Jurkat, Clone E6-1 (cell line): Measurements from ENCODE around the gene ELF5.

Experiments used
- DNase-seq: peaks from one replicate; pipeline ENCODE4 v3.0.0-alpha.2; 2011; ENCODE audit warnings: low read depth, low spot score
- H3K4me3 ChIP-seq: 2 replicates; pipeline ENCODE4 v1.5.1; 2011; ENCODE audit warnings: mild to moderate bottlenecking, low read length, control low read depth, moderate library complexity

Gene ELF5

GRCh38 chr11:34466802-34467488 lies 46.6 kb downstream of the ELF5 start:
- no peak for DNase-seq
- no peak overlapping the region for H3K4me3 ChIP-seq

- DNase-seq = peak; percentile 39
- H3K4me3 ChIP-seq = no peak overlapping the region
Observed at GRCh38 chr11:34464591-34465051, 49.0 kb downstream of the ELF5 start.

GRCh38 chr11:34461215-34461614 lies 52.4 kb downstream of the ELF5 start:
- no peak for DNase-seq
- no peak overlapping the region for H3K4me3 ChIP-seq

GRCh38 chr11:34460278-34460677 lies 53.3 kb downstream of the ELF5 start:
- H3K4me3 ChIP-seq = no peak overlapping the region
- no peak for DNase-seq

- no peak for DNase-seq
- H3K4me3 ChIP-seq = no peak overlapping the region
Observed at GRCh38 chr11:34459507-34460162, 54.0 kb downstream of the ELF5 start.

- no peak for DNase-seq
- no peak overlapping the region for H3K4me3 ChIP-seq
Observed at GRCh38 chr11:34458525-34458924, 55.1 kb downstream of the ELF5 start.

- no peak for DNase-seq
- no peak overlapping the region for H3K4me3 ChIP-seq
Observed at GRCh38 chr11:34457607-34458006, 56.0 kb downstream of the ELF5 start.

GRCh38 chr11:34454308-34455032 lies 59.1 kb downstream of the ELF5 start:
- H3K4me3 ChIP-seq = no peak overlapping the region
- DNase-seq = no peak

- H3K4me3 ChIP-seq = no peak overlapping the region
Observed at GRCh38 chr11:34451053-34451452, 62.5 kb downstream of the ELF5 start.

GRCh38 chr11:34449013-34449412 lies 64.6 kb downstream of the ELF5 start:
- H3K4me3 ChIP-seq = no peak overlapping the region
- no peak for DNase-seq

More at GRCh38 chr11:34451053-34451452, 62.5 kb downstream of the ELF5 start:
- DNase-seq = no peak

- DNase-seq = no peak
- no peak overlapping the region for H3K4me3 ChIP-seq
Observed at GRCh38 chr11:34448223-34448994, 65.2 kb downstream of the ELF5 start.

GRCh38 chr11:34447044-34447443 lies 66.5 kb downstream of the ELF5 start:
- no peak overlapping the region for H3K4me3 ChIP-seq
- no peak for DNase-seq

GRCh38 chr11:34446386-34446785 lies 67.2 kb downstream of the ELF5 start:
- no peak for DNase-seq
- no peak overlapping the region for H3K4me3 ChIP-seq

- H3K4me3 ChIP-seq = no peak overlapping the region
- DNase-seq = no peak
Observed at GRCh38 chr11:34445956-34446355, 67.6 kb downstream of the ELF5 start.

- DNase-seq = no peak
- no peak overlapping the region for H3K4me3 ChIP-seq
Observed at GRCh38 chr11:34444428-34444827, 69.2 kb downstream of the ELF5 start.

GRCh38 chr11:34443136-34443535 lies 70.5 kb downstream of the ELF5 start:
- no peak overlapping the region for H3K4me3 ChIP-seq
- no peak for DNase-seq

GRCh38 chr11:34441814-34442213 lies 71.8 kb downstream of the ELF5 start:
- H3K4me3 ChIP-seq = no peak overlapping the region
- DNase-seq = no peak

GRCh38 chr11:34439610-34440198 lies 73.9 kb downstream of the ELF5 start:
- DNase-seq = no peak

More at GRCh38 chr11:34439610-34440198, 73.9 kb downstream of the ELF5 start:
- H3K4me3 ChIP-seq = peak overlapping the region; percentile 81
